GM12892 (cell line): ENCODE measurements around the gene ACLY.

Experiments used
- POLR2A ChIP-seq: IDR thresholded peaks from 2 replicates; pipeline ENCODE4 v1.6.1; 2011; ENCODE audit warnings: low read depth, low read length, control low read depth
- TAF1 ChIP-seq: IDR thresholded peaks from 2 replicates; pipeline ENCODE4 v1.6.1; 2011; ENCODE audit warnings: low read depth, mild to moderate bottlenecking, control low read depth, low read length, borderline replicate concordance

- TF ChIP-seq POLR2A (no peak), TAF1 (no peak)
These were observed 40.2 kb upstream of the ACLY start for GRCh38 chr17:41959030-41959335.
